PFSK-1 (cell line): ENCODE measurements around the gene TOP2B.

Experiments
- FOXP2 ChIP-seq: optimal IDR thresholded peaks from 2 replicates; pipeline ENCODE3; 2011; ENCODE audit warnings: borderline replicate concordance, control low read depth, inconsistent platforms; ENCODE audit not compliant: insufficient read depth; ENCODE audit errors: extremely low read length, extremely low read depth
- POLR2AphosphoS5 ChIP-seq: IDR thresholded peaks from 2 replicates; pipeline ENCODE4 v1.6.1; 2012; ENCODE audit warnings: low read depth, mild to moderate bottlenecking, control low read depth, low read length, moderate library complexity
- REST ChIP-seq, 2 experiments: IDR thresholded peaks; 2 replicates each; pipeline versions ENCODE4 v1.6.1 to v1.8.0; 2011 to 2012; ENCODE audit warnings: low read depth in 2 of 2, low read length in 2 of 2, control low read depth in 1 of 2, inconsistent platforms in 1 of 2, mild to moderate bottlenecking in 1 of 2, moderate library complexity in 1 of 2; ENCODE audit not compliant: insufficient read depth in 1 of 2
- SIN3A ChIP-seq: IDR thresholded peaks from 2 replicates; pipeline ENCODE4 v1.6.1; 2012; ENCODE audit warnings: mild to moderate bottlenecking, low read length, moderate library complexity, borderline replicate concordance; ENCODE audit not compliant: insufficient read depth
- TAF1 ChIP-seq: IDR thresholded peaks from 2 replicates; pipeline ENCODE4 v1.6.1; 2012; ENCODE audit warnings: low read length, control low read depth, borderline replicate concordance; ENCODE audit not compliant: insufficient read depth

TOP2B gene

GRCh38 chr3:25558121-25558520 lies 106.6 kb downstream of the TOP2B start:
- TF ChIP-seq TAF1 (no peak), POLR2AphosphoS5 (no peak), SIN3A (no peak)

- TF ChIP-seq SIN3A (no peak), TAF1 (no peak), FOXP2 (no peak), POLR2AphosphoS5 (no peak), REST (IDR thresholded peaks at IDR 0.05; ENCODE audit: insufficient read depth in 1 of 2, low read depth in 2 of 2, low read length in 2 of 2) (no peak)
Measured at GRCh38 chr3:25557694-25558093, 107.0 kb downstream of the TOP2B start.

GRCh38 chr3:25556447-25556846 lies 108.3 kb downstream of the TOP2B start:
- TF ChIP-seq SIN3A (no peak), TAF1 (no peak), POLR2AphosphoS5 (no peak), REST (IDR thresholded peaks at IDR 0.05; ENCODE audit: insufficient read depth in 1 of 2, low read depth in 2 of 2, low read length in 2 of 2) (no peak), FOXP2 (no peak)

DNA sequence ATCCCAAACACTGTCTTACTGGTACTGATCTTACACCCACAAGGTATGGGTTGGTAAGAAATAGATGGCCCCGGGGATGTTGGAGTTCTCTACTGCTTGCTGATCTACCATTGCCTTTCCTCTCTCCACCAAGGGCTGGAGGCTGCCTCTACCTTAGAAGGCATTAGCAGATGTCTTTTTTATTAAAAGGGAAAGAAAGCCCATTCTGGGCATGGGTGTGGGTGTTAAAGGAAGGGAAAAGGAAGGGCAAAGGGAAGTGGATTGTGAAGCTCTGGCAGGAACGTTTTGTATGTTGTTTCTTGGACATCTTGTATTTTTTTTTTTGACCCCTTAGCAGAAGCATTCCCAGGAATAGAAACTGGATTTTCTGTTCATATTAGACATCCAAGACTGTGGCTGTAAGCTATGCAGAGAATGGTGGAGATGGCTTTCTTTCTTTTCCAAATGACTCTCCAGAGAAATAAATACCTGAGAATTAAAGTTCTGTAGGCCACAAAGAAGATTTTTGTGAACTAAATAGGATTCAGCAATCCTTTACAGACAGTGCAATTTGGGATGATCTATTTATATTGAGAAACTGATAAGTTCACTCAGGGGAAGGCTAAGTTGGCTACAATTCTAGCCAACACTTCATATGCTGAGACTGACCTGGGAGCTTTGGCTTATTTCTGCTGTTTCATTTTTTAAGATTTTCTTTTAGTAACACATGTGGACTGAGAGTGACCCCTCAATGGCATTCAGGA lies 108.8 kb downstream of the TOP2B start:
- TF ChIP-seq SIN3A (no peak), TAF1 (no peak), REST (IDR thresholded peaks at IDR 0.05; ENCODE audit: insufficient read depth in 1 of 2, low read depth in 2 of 2, low read length in 2 of 2) (no peak), FOXP2 (no peak), POLR2AphosphoS5 (no peak)

GRCh38 chr3:25554376-25554775 lies 110.3 kb downstream of the TOP2B start:
- TF ChIP-seq SIN3A (no peak), TAF1 (no peak), FOXP2 (no peak), POLR2AphosphoS5 (no peak)

DNA sequence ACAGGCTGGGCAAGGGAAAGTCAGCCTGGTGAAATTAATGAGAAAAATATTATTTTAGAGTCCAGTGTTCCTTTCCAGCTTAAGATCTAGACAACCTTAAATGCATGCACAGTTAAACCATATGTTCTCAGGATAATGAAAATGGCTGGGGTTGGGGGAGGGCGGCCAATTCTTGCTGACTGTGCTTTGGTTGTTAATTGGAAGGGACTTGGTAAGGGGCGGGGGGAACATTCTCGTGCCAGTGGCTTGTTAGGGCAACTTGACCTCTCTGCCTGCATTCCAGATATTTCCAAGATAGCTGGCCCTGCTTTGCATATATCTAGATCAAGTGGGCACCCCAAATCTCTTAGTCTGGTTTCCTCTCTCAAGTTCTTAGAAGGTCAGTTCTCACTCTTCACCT lies 112.5 kb downstream of the TOP2B start:
- no peak for TF ChIP-seq POLR2AphosphoS5
- no peak for TF ChIP-seq SIN3A
- no peak for TF ChIP-seq REST (IDR thresholded peaks at IDR 0.05; ENCODE audit: insufficient read depth in 1 of 2, low read depth in 2 of 2, low read length in 2 of 2)
- TF ChIP-seq TAF1, result no peak
- no peak for TF ChIP-seq FOXP2
